NCI-H1930 (cell line): Measurements from ENCODE around the gene CNTFR.
"Not testable (repeated sequence)": the region's sequence is repeated elsewhere in the genome, so short reads cannot be mapped to it uniquely, and the experiment has no call there.

Experiments used
- DNase-seq, 2 experiments: peaks; one replicate each; lab custom pipeline; 2025; lab: John Stamatoyannopoulos, UW

Gene CNTFR

DNA sequence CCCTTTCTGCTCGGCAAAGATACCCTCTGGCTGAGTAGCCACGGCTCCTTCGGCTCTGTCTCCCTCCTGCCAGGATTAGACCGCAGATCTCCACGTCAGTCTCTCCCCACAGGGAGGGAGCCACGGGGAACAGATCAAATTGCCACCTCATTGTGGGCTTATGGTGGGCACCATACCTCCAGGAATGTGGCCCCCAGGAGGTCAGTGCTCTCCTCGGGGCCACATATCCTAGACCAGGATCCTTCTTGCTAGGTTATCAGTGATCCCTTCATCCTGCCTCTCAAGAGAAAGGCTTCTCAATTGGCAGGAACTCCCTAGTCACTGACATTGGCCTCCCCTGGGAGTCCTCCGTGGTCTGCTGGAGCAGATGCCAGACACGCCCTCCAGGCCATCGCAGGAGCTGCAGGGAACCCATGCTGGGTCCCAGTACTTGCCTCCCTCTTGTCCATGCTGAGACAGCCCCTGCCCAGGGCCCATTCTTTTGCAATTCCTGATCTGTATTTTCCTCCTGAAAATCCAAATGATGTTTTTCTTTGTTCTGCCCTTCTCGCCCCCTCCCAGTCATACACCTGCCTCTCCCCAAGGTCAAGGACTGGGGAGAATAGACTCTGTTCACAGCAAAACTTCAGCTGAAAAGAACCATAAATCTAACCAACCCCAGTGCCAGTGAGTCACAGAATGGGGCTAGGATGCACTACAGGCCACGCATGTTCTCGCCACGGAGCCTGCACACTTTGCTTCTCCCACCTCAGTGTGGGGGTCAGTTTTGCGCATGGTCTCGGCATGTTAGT lies 35.1 kb downstream of the CNTFR start:
- DNase-seq = no peak

DNA sequence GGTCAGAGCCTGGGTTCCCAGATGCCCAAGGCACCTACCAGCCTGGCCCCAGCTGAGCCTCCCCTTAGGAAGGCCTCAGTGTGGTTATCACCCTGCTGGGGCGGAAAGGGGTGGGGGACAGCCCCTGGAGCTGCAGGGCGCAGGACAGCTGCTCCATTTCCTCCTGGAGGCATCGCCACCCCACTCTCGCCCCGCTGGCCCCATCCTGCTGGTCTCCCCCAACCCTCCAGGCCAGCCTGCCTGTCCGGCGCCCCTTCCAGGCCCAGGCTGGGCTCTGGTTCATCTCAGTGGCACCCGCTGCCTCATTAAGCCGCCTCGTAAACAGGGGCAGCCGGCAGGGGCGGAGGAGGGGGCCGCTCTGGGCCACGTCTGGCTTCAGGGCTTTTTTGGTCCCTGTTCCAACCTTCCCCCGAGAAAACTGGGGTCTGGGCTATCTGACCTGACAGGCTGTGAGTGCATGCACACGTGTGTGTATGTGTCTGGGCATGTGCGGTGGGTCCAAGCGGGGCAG lies 36.0 kb downstream of the CNTFR start:
- DNase-seq = no peak

DNA sequence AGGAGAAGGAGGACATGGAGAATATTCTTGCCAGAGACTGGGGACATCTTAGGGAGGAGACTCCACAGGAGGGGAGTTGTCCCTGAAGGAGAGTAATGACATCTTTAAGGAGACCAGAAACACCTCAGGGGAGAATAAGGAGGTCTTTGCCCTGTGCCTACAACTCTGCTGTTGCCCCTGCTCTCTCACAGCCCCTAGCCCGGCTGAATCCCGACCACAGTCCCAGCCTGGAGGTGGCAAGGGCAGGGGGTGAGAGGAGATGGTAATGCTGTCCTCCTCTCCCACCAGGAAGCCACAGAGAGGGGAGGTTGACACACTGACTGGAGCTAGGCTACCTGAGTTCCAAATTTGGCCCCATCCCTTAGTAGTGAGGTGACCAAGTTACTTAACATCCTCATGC lies 36.5 kb downstream of the CNTFR start:
- no peak for DNase-seq

DNA sequence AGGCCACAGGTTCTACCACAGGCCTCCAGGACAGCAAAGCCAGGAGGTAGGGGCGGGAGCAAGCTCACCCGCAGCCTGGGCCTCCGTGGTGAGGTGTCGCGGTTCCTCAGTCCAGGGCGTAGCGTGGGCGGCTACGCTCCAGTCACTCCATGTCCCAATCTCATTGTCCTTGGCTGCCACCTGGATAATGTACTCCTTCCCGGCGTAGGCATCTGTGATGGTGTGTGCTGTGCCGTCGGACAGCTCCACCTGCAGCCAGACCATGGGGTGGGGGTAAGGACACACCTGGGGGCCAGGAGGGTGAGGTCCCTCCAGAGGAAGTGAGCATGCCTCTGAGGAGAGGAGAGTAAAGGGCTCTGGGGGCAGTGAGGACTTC lies 36.9 kb downstream of the CNTFR start:
- no peak for DNase-seq

- DNase-seq = no peak
These were observed 37.5 kb downstream of the CNTFR start for GRCh38 chr9:34551751-34552605.

DNA sequence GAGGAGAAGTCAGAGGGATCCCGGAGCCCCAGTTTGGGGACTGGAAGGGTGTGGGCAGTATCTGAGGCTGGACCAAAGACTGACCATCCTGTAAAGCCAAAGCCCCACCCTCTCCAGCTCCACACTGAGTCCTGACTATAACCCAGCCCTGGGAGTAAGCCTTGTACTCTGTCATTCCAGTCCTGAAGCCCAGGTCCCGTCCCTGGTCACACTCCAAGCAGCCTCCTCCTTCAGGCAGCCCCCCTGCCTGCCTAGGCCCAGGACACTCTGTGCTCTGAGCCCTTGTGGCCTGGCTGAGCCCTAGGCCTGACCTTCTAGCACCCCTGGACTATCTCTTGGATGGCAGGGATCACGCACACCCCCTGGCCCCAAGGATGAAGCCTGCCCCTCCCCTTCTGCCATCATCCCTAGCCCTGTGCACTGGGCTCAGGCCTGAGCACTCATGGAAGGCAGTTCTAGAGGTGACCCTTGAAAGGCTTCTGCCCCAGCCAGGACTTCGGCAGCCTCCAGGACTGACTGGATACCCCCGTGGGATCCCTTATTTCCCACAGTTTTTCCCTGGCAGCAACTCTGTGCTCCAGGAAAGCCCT lies 38.7 kb downstream of the CNTFR start:
- no peak for DNase-seq

DNA sequence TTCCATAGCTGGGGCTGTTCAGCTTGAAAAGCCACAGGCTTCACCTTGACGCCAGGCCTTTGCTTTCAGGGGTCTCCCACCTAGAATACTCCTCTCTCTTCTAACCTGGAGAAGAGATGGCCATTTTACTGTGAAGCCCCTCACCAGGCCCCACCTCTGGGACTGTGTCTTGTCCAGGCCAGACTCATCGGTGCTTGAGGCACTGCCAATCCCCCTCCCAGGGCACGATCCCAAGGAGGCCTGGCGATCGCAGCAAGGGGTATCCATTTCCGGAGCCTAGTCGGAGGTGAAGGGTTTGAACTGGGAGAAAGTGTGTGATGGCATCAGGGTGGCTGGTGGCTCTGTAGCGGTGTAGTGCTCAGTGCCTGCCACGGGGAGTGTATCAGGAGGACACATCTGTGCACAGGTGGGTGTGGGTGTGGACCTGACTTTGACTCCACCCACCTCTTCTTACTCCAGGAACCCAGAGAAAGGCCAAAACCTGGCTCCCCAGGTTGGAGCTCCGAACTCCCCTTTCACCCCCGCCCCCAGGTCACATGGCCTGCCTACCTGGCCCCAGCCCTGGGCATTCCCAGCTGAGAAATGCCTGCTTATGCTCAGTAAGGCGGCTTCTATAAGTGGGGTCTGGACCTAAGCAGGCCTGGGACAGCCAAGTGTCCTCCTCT lies 39.4 kb downstream of the CNTFR start:
- DNase-seq = no peak

DNA sequence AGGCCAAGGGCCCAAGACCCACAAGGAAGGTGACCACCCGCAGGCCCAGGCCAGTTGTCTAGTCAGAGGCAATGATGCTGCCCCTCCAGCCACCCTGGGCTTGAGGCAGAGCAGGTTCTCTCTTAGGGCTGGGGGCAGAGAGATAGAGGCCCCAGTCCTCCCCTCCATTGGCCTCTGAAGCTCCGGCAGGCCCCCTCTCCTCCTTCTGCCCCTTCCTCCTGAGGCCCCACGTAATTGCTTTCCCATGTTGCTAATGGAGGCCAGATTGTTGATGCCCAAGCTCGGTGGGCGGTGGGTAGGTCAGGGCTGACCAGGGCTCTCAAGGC lies 40.2 kb downstream of the CNTFR start:
- no peak for DNase-seq

GRCh38 chr9:34547960-34548611 lies 41.4 kb downstream of the CNTFR start:
- DNase-seq = peak; percentile 32 to 52

DNA sequence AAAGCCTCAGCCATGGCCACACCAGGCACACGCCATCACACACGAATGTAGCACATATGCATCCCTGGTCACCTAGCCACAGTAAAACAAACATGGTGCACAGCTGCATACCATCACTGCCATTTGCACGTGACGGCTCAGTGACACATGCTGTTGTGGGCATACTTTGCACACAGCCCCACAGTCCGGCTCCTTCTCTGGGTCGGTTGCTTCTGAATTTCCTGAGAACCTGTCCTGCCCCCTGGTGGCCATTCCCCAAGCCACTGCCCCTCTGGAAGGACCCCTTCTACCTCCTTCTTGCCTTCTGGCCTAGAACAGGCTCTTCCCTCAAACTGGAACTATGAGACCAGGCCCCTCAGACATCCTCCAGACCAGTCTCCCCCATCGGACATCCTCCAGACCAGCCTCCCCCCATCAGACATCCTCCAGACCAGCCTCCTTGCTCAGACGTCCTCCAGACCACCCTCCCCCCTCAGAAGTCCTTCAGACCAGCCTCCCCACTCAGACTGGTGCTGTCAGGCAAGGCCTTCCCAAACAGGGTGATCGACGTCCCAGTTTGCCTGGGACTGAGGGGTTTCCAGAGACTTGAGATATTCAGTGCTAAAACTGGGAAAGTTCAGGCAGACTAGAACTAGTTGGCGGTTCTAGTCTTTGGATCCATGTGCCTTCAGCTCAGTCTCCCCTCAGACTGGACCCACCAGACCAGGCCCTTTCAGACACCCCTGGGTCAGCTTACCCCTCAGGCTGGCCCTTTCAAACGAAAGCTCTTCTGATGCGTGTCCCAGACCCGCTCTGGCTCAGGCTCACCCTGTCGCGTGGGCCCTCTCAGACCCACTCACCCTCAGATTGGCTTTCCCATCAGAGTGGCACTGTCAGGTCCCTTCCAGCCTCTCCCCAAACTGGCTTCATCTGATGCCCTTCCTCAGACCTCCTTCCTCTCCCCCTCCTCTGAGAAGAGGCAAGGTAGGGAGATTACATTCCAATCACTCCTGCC lies 42.4 kb downstream of the CNTFR start:
- peak; percentile 28 to 43 for DNase-seq

- no peak for DNase-seq
These were observed 43.3 kb downstream of the CNTFR start for GRCh38 chr9:34546102-34546833.

GRCh38 chr9:34545497-34545896 lies 44.0 kb downstream of the CNTFR start:
- DNase-seq = no peak

DNA sequence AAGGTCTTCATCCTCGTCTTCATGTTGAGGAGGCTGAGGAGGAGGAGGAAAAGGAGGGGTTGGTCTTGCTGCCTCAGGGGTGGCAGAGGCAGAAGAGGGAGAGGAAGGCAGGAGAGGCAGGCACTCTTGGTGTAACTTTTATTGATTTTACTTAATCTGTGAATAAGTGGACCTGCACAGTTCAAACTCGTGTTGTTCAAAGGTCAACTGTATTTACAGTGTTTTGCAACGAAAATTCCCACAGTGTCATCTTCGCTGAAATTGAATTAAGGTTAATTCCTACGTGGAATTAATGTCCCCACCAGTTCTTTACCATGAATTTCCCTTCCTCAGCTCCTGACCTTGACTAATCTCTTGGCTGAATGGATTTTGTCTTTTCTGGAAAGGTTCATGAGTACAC lies 45.5 kb downstream of the CNTFR start:
- DNase-seq = no peak

GRCh38 chr9:34541540-34541939 lies 48.0 kb downstream of the CNTFR start:
- DNase-seq = no peak

DNA sequence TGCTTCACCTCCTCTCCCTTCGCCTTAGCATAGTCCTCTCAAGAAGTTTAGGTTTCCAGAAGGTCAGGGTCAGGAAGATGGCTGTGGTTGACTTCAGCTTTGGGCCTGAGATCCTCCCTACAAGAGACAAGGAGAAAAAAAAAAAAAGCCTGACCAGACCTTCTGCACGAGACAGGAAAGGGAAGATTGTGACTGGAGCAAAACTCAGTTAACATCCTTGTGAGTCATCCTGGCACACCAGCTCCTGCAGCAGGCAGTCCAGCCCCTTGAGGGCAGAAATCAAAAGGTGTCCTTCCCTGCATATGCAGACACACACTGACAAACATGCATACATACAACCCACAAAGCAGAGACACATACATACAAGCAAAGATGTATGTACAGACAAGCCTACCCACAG lies 48.7 kb downstream of the CNTFR start:
- no peak for DNase-seq

GRCh38 chr9:34536685-34537084 lies 52.8 kb downstream of the CNTFR start:
- no peak for DNase-seq

DNA sequence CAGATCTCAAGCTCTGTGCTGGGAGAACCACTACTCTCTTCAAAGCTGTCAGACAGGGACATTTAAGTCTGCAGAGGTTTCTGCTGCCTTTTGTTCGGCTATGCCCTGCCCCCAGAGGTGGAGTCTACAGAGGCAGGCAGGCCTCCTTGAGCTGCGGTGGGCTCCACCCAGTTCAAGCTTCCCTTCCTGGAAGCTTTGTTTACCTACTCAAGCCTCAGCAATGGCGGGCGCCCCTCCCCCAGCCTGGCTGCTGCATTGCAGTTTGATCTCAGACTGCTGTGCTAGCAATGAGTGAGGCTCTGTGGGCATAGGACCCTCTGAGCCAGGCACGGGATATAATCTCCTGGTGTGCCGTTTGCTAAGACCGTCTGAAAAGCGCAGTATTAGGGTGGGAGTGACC lies 57.5 kb downstream of the CNTFR start:
- not testable (repeated sequence) for DNase-seq

GRCh38 chr9:34526026-34526425 lies 63.5 kb downstream of the CNTFR start:
- DNase-seq = no peak

GRCh38 chr9:34524349-34524748 lies 65.2 kb downstream of the CNTFR start:
- no peak for DNase-seq
